SK-N-SH treated with all-trans-retinoic acid at 6 μM for 48 hours (cell line): Measurements from ENCODE around the gene GK2.
A peak's percentile ranks its signal among the peaks of the same experiment; 100 is the strongest.

Source experiments
- ATAC-seq: fragments of 200-7000 bp; cut with Tn5 transposase; 3 replicates; pipeline ENCODE4 v1.9.1; 2020; ENCODE audit warnings: mild to moderate bottlenecking, moderate library complexity
- ARNTL ChIP-seq: fragments of 450-650 bp; formaldehyde crosslinking; IDR thresholded peaks from 2 replicates; pipeline ENCODE4 v1.5.0; 2020; ENCODE audit warnings: low read depth, mild to moderate bottlenecking, moderate library complexity, borderline replicate concordance
- BACH2 ChIP-seq: fragments of 250-450 bp; sonication (Bioruptor Pico); IDR thresholded peaks from 2 replicates; pipeline ENCODE4 v1.9.0; 2021; ENCODE audit warnings: mild to moderate bottlenecking, borderline replicate concordance
- CREB5 ChIP-seq: fragments of 250-450 bp; sonication (Bioruptor Pico); IDR thresholded peaks from 2 replicates; pipeline ENCODE4 v1.5.1; 2020; ENCODE audit warnings: low read depth, mild to moderate bottlenecking, moderate library complexity
- CSDC2 ChIP-seq: fragments of 250-450 bp; sonication (Bioruptor Pico); IDR thresholded peaks from 2 replicates; pipeline ENCODE4 v1.5.0; 2020; ENCODE audit warnings: mild to moderate bottlenecking, moderate library complexity
- CSRNP3 ChIP-seq: fragments of 250-450 bp; sonication (Bioruptor Pico); IDR thresholded peaks from 2 replicates; pipeline ENCODE4 v1.5.1; 2021; ENCODE audit warnings: mild to moderate bottlenecking, moderate library complexity
- ESRRG ChIP-seq: fragments of 250-450 bp; sonication (Bioruptor Pico); IDR thresholded peaks from 2 replicates; pipeline ENCODE4 v1.6.1; 2021; ENCODE audit warnings: mild to moderate bottlenecking
- ISL1 ChIP-seq: fragments of 250-450 bp; sonication (Bioruptor Pico); IDR thresholded peaks from 2 replicates; pipeline ENCODE4 v2.1.2; 2022; ENCODE audit warnings: mild to moderate bottlenecking, moderate library complexity
- OSR1 ChIP-seq: fragments of 250-450 bp; sonication (Bioruptor Pico); IDR thresholded peaks from 2 replicates; pipeline ENCODE4 v1.8.0; 2022; ENCODE audit warnings: moderate library complexity, mild to moderate bottlenecking, inconsistent platforms
- POU6F1 ChIP-seq: fragments of 250-450 bp; sonication (Bioruptor Pico); IDR thresholded peaks from 2 replicates; pipeline ENCODE4 v1.8.0; 2021; ENCODE audit warnings: low read depth, mild to moderate bottlenecking, moderate library complexity, borderline replicate concordance
- PPARA ChIP-seq: fragments of 250-450 bp; sonication (Bioruptor Pico); IDR thresholded peaks from 2 replicates; pipeline ENCODE4 v1.5.0; 2020; ENCODE audit warnings: mild to moderate bottlenecking, borderline replicate concordance
- RARB ChIP-seq: fragments of 250-450 bp; sonication (Bioruptor Pico); IDR thresholded peaks from 2 replicates; pipeline ENCODE4 v1.8.0; 2021; ENCODE audit warnings: mild to moderate bottlenecking, moderate library complexity
- TCF4 ChIP-seq: fragments of 250-450 bp; sonication (Bioruptor Pico); IDR thresholded peaks from 2 replicates; pipeline ENCODE4 v1.8.0; 2021; ENCODE audit warnings: mild to moderate bottlenecking, moderate library complexity, borderline replicate concordance
- TOX ChIP-seq: fragments of 250-450 bp; sonication (Bioruptor Pico); IDR thresholded peaks from 2 replicates; pipeline ENCODE4 v1.8.0; 2021; ENCODE audit warnings: mild to moderate bottlenecking, moderate library complexity, borderline replicate concordance
- TSHZ2 ChIP-seq: fragments of 250-450 bp; sonication (Bioruptor Pico); IDR thresholded peaks from 2 replicates; pipeline ENCODE4 v1.5.0; 2020; ENCODE audit warnings: mild to moderate bottlenecking, moderate library complexity
- ZC3H10 ChIP-seq: fragments of 250-450 bp; sonication (Bioruptor Pico); IDR thresholded peaks from 2 replicates; pipeline ENCODE4 v1.5.1; 2021; ENCODE audit warnings: mild to moderate bottlenecking, moderate library complexity
- ZFP3 ChIP-seq: fragments of 250-450 bp; sonication (Bioruptor Pico); IDR thresholded peaks from 2 replicates; pipeline ENCODE4 v1.5.0; 2020; ENCODE audit warnings: mild to moderate bottlenecking, moderate library complexity
- ZFP30 ChIP-seq: fragments of 450-650 bp; formaldehyde crosslinking; IDR thresholded peaks from 2 replicates; pipeline ENCODE4 v1.5.0; 2022; ENCODE audit warnings: mild to moderate bottlenecking, moderate library complexity
- ZNF565 ChIP-seq: fragments of 450-650 bp; formaldehyde crosslinking; conservative IDR thresholded peaks from 2 replicates; pipeline ENCODE4 v1.5.0; 2020; ENCODE audit warnings: low read depth, mild to moderate bottlenecking, moderate library complexity
- ZNF70 ChIP-seq: fragments of 450-650 bp; formaldehyde crosslinking; IDR thresholded peaks from 2 replicates; pipeline ENCODE4 v1.5.0; 2020; ENCODE audit warnings: mild to moderate bottlenecking, moderate library complexity

GK2 gene

GRCh38 chr4:79390890-79391289, 17.1 kb downstream of the GK2 start:
- peak; percentile 61 for ATAC-seq
- peak; percentile 75 for TF ChIP-seq ISL1 (CRISPR knock-in tag)
- no peak for TF ChIP-seq ZNF565
- TF ChIP-seq CREB5 (CRISPR knock-in tag) = no peak
- TF ChIP-seq TSHZ2 (CRISPR knock-in tag) = no peak
- TF ChIP-seq RARB (CRISPR knock-in tag) = no peak
- no peak for TF ChIP-seq POU6F1
- TF ChIP-seq, all 23 proteins: peak for 1

GRCh38 chr4:79385641-79386040, 22.4 kb downstream of the GK2 start:
- TF ChIP-seq ESRRG (CRISPR knock-in tag) (no peak), ZNF70 (CRISPR knock-in tag) (no peak), ZFP3 (CRISPR knock-in tag) (no peak), POU6F1 (no peak), ZFP30 (CRISPR knock-in tag) (no peak), BACH2 (no peak), ZC3H10 (no peak), ARNTL (CRISPR knock-in tag) (no peak), ISL1 (CRISPR knock-in tag) (no peak)

GRCh38 chr4:79381161-79381560, 26.9 kb downstream of the GK2 start:
- no peak for TF ChIP-seq TOX (CRISPR knock-in tag)
- no peak for TF ChIP-seq CREB5 (CRISPR knock-in tag)
- no peak for TF ChIP-seq TSHZ2 (CRISPR knock-in tag)
- no peak for TF ChIP-seq OSR1 (CRISPR knock-in tag)
- no peak for TF ChIP-seq TCF4 (CRISPR knock-in tag)
- no peak for TF ChIP-seq ARNTL (CRISPR knock-in tag)
- TF ChIP-seq CSRNP3 (CRISPR knock-in tag) = no peak
- TF ChIP-seq PPARA (CRISPR knock-in tag) = no peak
- no peak for TF ChIP-seq CSDC2 (CRISPR knock-in tag)
- no peak for TF ChIP-seq ZFP3 (CRISPR knock-in tag)
- ATAC-seq = no peak

More at GRCh38 chr4:79385641-79386040, 22.4 kb downstream of the GK2 start:
- ATAC-seq = no peak
